KMS-11 (cell line): ENCODE data around the gene ABCD1.

ENCODE experiments used
- H2AFZ ChIP-seq: fragments of 200-600 bp; sonication (generic); 2 replicates; pipeline ENCODE4 v1.6.1; 2016; ENCODE audit warnings: antibody characterized with exemption, mixed run types, low read depth
- H3K27ac ChIP-seq: fragments of 200-600 bp; sonication (generic); 2 replicates; pipeline ENCODE4 v1.6.1; 2016; ENCODE audit warnings: mild to moderate bottlenecking, mixed run types
- H3K27me3 ChIP-seq: fragments of 200-600 bp; sonication (generic); 2 replicates; pipeline ENCODE4 v1.6.1; 2017; ENCODE audit warnings: mild to moderate bottlenecking, low read depth, mixed run types, moderate library complexity; ENCODE audit not compliant: insufficient read depth
- H3K36me3 ChIP-seq: fragments of 200-600 bp; sonication (generic); 2 replicates; pipeline ENCODE4 v1.6.1; 2017; ENCODE audit warnings: mild to moderate bottlenecking, mixed run types; ENCODE audit not compliant: insufficient read depth
- H3K4me1 ChIP-seq: fragments of 200-600 bp; sonication (generic); 2 replicates; pipeline ENCODE4 v1.6.1; 2016; ENCODE audit warnings: mild to moderate bottlenecking, low read depth, mixed run types; ENCODE audit not compliant: poor library complexity, severe bottlenecking
- H3K4me2 ChIP-seq: fragments of 200-600 bp; sonication (generic); 2 replicates; pipeline ENCODE4 v1.7.0; 2016; ENCODE audit warnings: mild to moderate bottlenecking, mixed run types
- H3K4me3 ChIP-seq: fragments of 200-600 bp; sonication (generic); IDR thresholded peaks from 2 replicates; pipeline ENCODE4 v1.6.1; 2017; ENCODE audit warnings: low read depth, low read length, mixed read lengths; ENCODE audit not compliant: insufficient read depth
- H3K79me2 ChIP-seq: fragments of 200-600 bp; sonication (generic); 2 replicates; pipeline ENCODE4 v1.6.1; 2016; ENCODE audit warnings: low read depth, mixed run types; ENCODE audit not compliant: insufficient read depth
- H3K9ac ChIP-seq: fragments of 200-600 bp; sonication (generic); 2 replicates; pipeline ENCODE4 v1.6.1; 2016; ENCODE audit warnings: mild to moderate bottlenecking, mixed run types
- H4K20me1 ChIP-seq: fragments of 200-600 bp; sonication (generic); 2 replicates; pipeline ENCODE4 v1.6.1; 2016; ENCODE audit warnings: mild to moderate bottlenecking, mixed run types; ENCODE audit not compliant: insufficient read depth
- CTCF ChIP-seq: fragments of 200-600 bp; sonication (generic); conservative IDR thresholded peaks from 2 replicates; pipeline ENCODE4 v1.6.1; 2017; ENCODE audit warnings: low read depth, mild to moderate bottlenecking, antibody characterized with exemption, low read length, moderate library complexity, mixed read lengths

Gene ABCD1

DNA sequence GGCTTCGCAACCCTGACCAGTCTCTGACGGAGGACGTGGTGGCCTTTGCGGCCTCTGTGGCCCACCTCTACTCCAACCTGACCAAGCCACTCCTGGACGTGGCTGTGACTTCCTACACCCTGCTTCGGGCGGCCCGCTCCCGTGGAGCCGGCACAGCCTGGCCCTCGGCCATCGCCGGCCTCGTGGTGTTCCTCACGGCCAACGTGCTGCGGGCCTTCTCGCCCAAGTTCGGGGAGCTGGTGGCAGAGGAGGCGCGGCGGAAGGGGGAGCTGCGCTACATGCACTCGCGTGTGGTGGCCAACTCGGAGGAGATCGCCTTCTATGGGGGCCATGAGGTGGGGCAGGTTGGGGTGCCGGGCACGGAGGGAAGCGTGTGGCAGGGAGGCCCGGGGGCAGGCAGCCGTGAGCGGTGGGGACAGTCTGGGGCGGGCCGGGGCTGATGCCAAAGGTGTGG is 1.2 kb downstream of the ABCD1 start:
- H4K20me1 ChIP-seq, result no peaks in the 10 kb centered on the region
- no peak overlapping the region for H2AFZ ChIP-seq
- H3K79me2 ChIP-seq, result peaks cover 19% of the 10 kb centered on the region
- no peaks in the 10 kb centered on the region for H3K27me3 ChIP-seq
- peak overlapping the region; percentile 58; the same call in 1 of the 2 replicates for H3K27ac ChIP-seq
- peak overlapping the region; percentile 17; the same call in 1 of the 2 replicates for H3K4me2 ChIP-seq
- H3K36me3 ChIP-seq, result no peaks in the 10 kb centered on the region
- H3K4me3 ChIP-seq, result no peak overlapping the region
- no peak overlapping the region; the same call in 1 of the 2 replicates for H3K9ac ChIP-seq
- TF ChIP-seq CTCF, result no peak
- H3K4me1 ChIP-seq, result peaks cover 39% of the 10 kb centered on the region

GRCh38 chrX:153726286-153727122 is 1.8 kb downstream of the ABCD1 start:
- Histone ChIP-seq H3K9ac (peak overlapping the region; percentile 43; the same call in 1 of the 2 replicates), H3K4me3 (no peak overlapping the region)

DNA sequence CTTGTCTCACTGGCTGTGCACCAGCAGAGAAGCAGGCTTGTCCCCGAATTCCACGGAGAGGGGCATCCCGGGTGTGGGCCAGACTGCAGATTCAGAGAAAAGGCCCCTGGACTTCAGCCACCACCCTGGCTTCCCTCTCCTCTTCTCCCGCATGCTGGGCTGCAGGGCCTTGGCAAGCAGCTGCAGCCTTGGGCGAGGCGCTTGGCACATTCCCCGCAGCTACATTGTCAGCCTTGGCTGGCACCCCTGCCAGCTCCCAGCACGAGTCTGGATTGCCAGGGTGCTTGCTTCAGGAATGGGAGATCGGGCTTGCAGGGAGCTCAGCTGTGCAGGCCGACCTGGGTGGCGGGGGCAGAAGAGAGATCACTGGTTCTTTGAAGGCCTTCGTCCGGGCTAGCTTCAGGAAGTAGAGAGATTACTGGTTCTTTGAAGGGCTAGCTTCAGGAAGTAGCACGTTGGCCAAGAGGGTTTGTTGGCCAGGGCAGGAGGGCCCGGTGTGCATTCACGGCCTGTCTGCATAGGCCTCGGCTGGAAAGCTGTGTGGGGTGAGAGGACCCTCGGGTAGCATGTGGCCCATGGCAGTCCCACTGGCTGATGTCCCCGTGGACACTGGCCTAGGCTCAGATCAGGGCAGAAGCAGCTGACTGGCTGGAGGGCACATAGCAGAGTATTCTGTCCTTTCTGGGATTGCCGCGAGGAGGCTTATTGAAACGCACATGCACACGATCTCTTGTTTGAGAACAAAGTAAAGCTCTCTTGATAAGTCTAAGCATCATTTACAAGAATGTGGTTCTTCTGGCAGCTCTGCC is 2.7 kb downstream of the ABCD1 start:
- peak overlapping the region; percentile 78 for H3K4me2 ChIP-seq
- no peaks in the 10 kb centered on the region for H3K36me3 ChIP-seq
- H3K27ac ChIP-seq, result peak overlapping the region; percentile 81
- no peaks in the 10 kb centered on the region for H3K27me3 ChIP-seq
- peak overlapping the region; percentile 43; the same call in 1 of the 2 replicates for H3K9ac ChIP-seq
- peaks cover 41% of the 10 kb centered on the region for H3K4me1 ChIP-seq
- H4K20me1 ChIP-seq, result no peaks in the 10 kb centered on the region
- H3K4me3 ChIP-seq, result no peak overlapping the region
- H3K79me2 ChIP-seq, result peaks cover 13% of the 10 kb centered on the region
- no peak for TF ChIP-seq CTCF
- peak overlapping the region; percentile 30; the same call in 1 of the 2 replicates for H2AFZ ChIP-seq

More at GRCh38 chrX:153726286-153727122, 1.8 kb downstream of the ABCD1 start:
- Histone ChIP-seq H3K36me3 (no peaks in the 10 kb centered on the region), H2AFZ (no peak overlapping the region), H4K20me1 (no peaks in the 10 kb centered on the region), H3K79me2 (peaks cover 19% of the 10 kb centered on the region), H3K4me1 (peaks cover 45% of the 10 kb centered on the region), H3K4me2 (peak overlapping the region; percentile 78), H3K27me3 (no peaks in the 10 kb centered on the region), H3K27ac (peak overlapping the region; percentile 81)
- TF ChIP-seq CTCF, result no peak

DNA sequence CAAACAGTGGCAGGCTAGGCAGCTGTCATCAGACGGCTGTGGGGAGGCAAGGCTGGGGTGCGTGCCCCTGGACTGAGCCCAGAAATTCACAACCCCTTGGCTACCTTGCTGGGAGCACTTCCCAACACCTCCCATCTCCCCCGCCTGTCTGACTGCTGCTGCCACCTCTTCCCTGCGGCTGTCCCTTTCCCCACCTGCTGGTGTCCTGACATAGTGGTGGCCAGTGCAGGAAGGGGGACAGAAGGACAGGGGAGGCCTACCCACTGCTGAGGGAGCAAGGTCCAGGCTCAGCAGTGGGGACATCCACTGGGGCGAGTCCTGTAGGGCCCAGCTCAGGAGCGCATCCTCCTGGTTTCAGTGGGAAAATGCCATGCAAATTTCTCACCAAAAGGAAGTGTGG is 3.4 kb downstream of the ABCD1 start:
- no peak overlapping the region; the same call in 1 of the 2 replicates for H3K27ac ChIP-seq

More for the DNA sequence above, 3.4 kb downstream of the ABCD1 start:
- H3K79me2 ChIP-seq, result peaks cover 5% of the 10 kb centered on the region; the same call in 1 of the 2 replicates
- H3K4me2 ChIP-seq, result no peak overlapping the region
- no peak for TF ChIP-seq CTCF
- H3K4me1 ChIP-seq, result peaks cover 36% of the 10 kb centered on the region
- H4K20me1 ChIP-seq, result no peaks in the 10 kb centered on the region
- H2AFZ ChIP-seq, result no peak overlapping the region
- no peaks in the 10 kb centered on the region for H3K36me3 ChIP-seq
- H3K27me3 ChIP-seq, result no peaks in the 10 kb centered on the region
- no peak overlapping the region for H3K4me3 ChIP-seq
- no peak overlapping the region for H3K9ac ChIP-seq
